SU-DHL-6 (cell line): ENCODE measurements around the gene ALS2CL.

Experiments
- CTCF ChIP-seq: fragments of 200-600 bp; sonication (generic); IDR thresholded peaks from one replicate; pipeline ENCODE4 v1.5.1; 2017; ENCODE audit warnings: antibody characterized with exemption, mild to moderate bottlenecking, low read length, moderate library complexity; ENCODE audit not compliant: insufficient read depth, poor library complexity, severe bottlenecking
- EZH2phosphoT487 ChIP-seq: fragments of 200-600 bp; sonication (generic), shearing (Covaris generic); conservative IDR thresholded peaks from 2 replicates; pipeline ENCODE4 v1.6.1; 2018; ENCODE audit warnings: mild to moderate bottlenecking, antibody characterized with exemption, low read length, moderate library complexity, mixed read lengths

DNA sequence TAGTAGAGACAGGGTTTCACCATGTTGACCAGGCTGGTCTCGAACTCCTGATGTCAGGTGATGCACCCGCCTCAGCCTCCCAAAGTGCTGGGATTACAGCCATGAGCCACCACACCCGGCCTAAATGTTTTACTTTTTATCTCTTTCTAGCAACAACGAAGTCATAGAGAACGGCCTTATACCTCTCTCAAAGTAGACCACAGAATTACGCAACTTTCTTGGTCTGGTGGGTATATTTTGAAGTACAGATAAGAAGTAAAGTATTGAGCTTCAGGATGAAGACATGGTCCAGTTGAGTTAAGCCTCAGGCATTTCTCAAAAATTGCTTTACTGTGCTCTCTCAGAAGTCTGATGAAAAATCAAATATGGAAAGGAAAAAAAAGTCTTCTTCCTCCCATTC is 50.5 kb downstream of the ALS2CL start:
- TF ChIP-seq CTCF (no peak), EZH2phosphoT487 (no peak)
